Measurements from ENCODE around the gene IDUA. TPM values are rescaled to one million over a fixed set of nuclear protein-coding genes. Genes with fewer than 3 reads are reported as not detected.

IDUA gene
- total RNA-seq, 1 donor from 2014 or later = 25.5 TPM

- H3K4me3 Mint-ChIP-seq (ENCODE audit: low read depth) = no peak overlapping the region
- no peak for DNase-seq (ENCODE audit: low spot score)
- H3K4me1 Mint-ChIP-seq (ENCODE audit: low read depth) = no peaks in the 10 kb centered on the region
- no peaks in the 10 kb centered on the region for H3K36me3 Mint-ChIP-seq (ENCODE audit: low read depth)
- intact Hi-C loops (cut with micrococcal nuclease) = no loop called here
- H3K27me3 Mint-ChIP-seq (ENCODE audit: low read depth) = no peaks in the 10 kb centered on the region
- H3K27ac Mint-ChIP-seq = no peak overlapping the region
- no peaks in the 10 kb centered on the region for H3K9me3 Mint-ChIP-seq
Observed at GRCh38 chr4:951594-952468, 35.0 kb upstream of the IDUA start.

- intact Hi-C loops (cut with micrococcal nuclease) = no loop called here
- Mint-ChIP-seq H3K9me3 (no peaks in the 10 kb centered on the region), H3K4me1 (ENCODE audit: low read depth) (no peaks in the 10 kb centered on the region), H3K36me3 (ENCODE audit: low read depth) (no peaks in the 10 kb centered on the region), H3K27me3 (ENCODE audit: low read depth) (no peaks in the 10 kb centered on the region), H3K27ac (no peak overlapping the region), H3K4me3 (ENCODE audit: low read depth) (no peak overlapping the region)
- DNase-seq (ENCODE audit: low spot score) = no peak
Observed at GRCh38 chr4:952881-953573, 33.8 kb upstream of the IDUA start.

GRCh38 chr4:953574-953915, 33.3 kb upstream of the IDUA start:
- Mint-ChIP-seq H3K4me1 (ENCODE audit: low read depth) (no peaks in the 10 kb centered on the region), H3K36me3 (ENCODE audit: low read depth) (no peaks in the 10 kb centered on the region), H3K27me3 (ENCODE audit: low read depth) (no peaks in the 10 kb centered on the region), H3K4me3 (ENCODE audit: low read depth) (no peak overlapping the region), H3K27ac (no peak overlapping the region), H3K9me3 (no peaks in the 10 kb centered on the region)
- DNase-seq (ENCODE audit: low spot score) = no peak
- intact Hi-C loops (cut with micrococcal nuclease) = no loop called here

- Mint-ChIP-seq H3K9me3 (no peaks in the 10 kb centered on the region), H3K4me1 (ENCODE audit: low read depth) (no peaks in the 10 kb centered on the region), H3K27me3 (ENCODE audit: low read depth) (no peaks in the 10 kb centered on the region), H3K4me3 (ENCODE audit: low read depth) (no peak overlapping the region), H3K27ac (no peak overlapping the region), H3K36me3 (ENCODE audit: low read depth) (no peaks in the 10 kb centered on the region)
- intact Hi-C loops (cut with micrococcal nuclease) = no loop called here
- DNase-seq (ENCODE audit: low spot score) = no peak
Observed at GRCh38 chr4:954211-955020, 32.4 kb upstream of the IDUA start.

GRCh38 chr4:955161-955921, 31.5 kb upstream of the IDUA start:
- H3K36me3 Mint-ChIP-seq (ENCODE audit: low read depth) = no peaks in the 10 kb centered on the region
- DNase-seq (ENCODE audit: low spot score) = no peak
- intact Hi-C loops (cut with micrococcal nuclease) = no loop called here

GRCh38 chr4:955931-956381, 30.9 kb upstream of the IDUA start:
- no peaks in the 10 kb centered on the region for H3K4me1 Mint-ChIP-seq (ENCODE audit: low read depth)
- intact Hi-C loops (cut with micrococcal nuclease) = no loop called here
- no peaks in the 10 kb centered on the region for H3K9me3 Mint-ChIP-seq
- no peaks in the 10 kb centered on the region for H3K27me3 Mint-ChIP-seq (ENCODE audit: low read depth)
- no peak overlapping the region for H3K4me3 Mint-ChIP-seq (ENCODE audit: low read depth)
- no peaks in the 10 kb centered on the region for H3K36me3 Mint-ChIP-seq (ENCODE audit: low read depth)
- H3K27ac Mint-ChIP-seq = no peak overlapping the region
- DNase-seq (ENCODE audit: low spot score) = no peak

More at GRCh38 chr4:955161-955921, 31.5 kb upstream of the IDUA start:
- H3K4me1 Mint-ChIP-seq (ENCODE audit: low read depth) = no peaks in the 10 kb centered on the region
- no peaks in the 10 kb centered on the region for H3K27me3 Mint-ChIP-seq (ENCODE audit: low read depth)
- no peak overlapping the region for H3K4me3 Mint-ChIP-seq (ENCODE audit: low read depth)
- no peaks in the 10 kb centered on the region for H3K9me3 Mint-ChIP-seq
- no peak overlapping the region for H3K27ac Mint-ChIP-seq

- Mint-ChIP-seq H3K27me3 (ENCODE audit: low read depth) (no peaks in the 10 kb centered on the region), H3K36me3 (ENCODE audit: low read depth) (no peaks in the 10 kb centered on the region), H3K9me3 (no peaks in the 10 kb centered on the region), H3K27ac (no peak overlapping the region), H3K4me3 (ENCODE audit: low read depth) (no peak overlapping the region), H3K4me1 (ENCODE audit: low read depth) (no peaks in the 10 kb centered on the region)
- intact Hi-C loops (cut with micrococcal nuclease) = no loop called here
- DNase-seq (ENCODE audit: low spot score) = no peak
Observed at GRCh38 chr4:956531-957230, 30.2 kb upstream of the IDUA start.

GRCh38 chr4:957231-957580, 29.6 kb upstream of the IDUA start:
- no peak for DNase-seq (ENCODE audit: low spot score)
- intact Hi-C loops (cut with micrococcal nuclease) = no loop called here
- Mint-ChIP-seq H3K4me1 (ENCODE audit: low read depth) (no peaks in the 10 kb centered on the region), H3K27ac (no peak overlapping the region), H3K36me3 (ENCODE audit: low read depth) (no peaks in the 10 kb centered on the region), H3K9me3 (no peaks in the 10 kb centered on the region), H3K4me3 (ENCODE audit: low read depth) (no peak overlapping the region), H3K27me3 (ENCODE audit: low read depth) (no peaks in the 10 kb centered on the region)

GRCh38 chr4:957581-958313, 29.1 kb upstream of the IDUA start:
- no peak overlapping the region for H3K4me3 Mint-ChIP-seq (ENCODE audit: low read depth)

GRCh38 chr4:958314-958665, 28.6 kb upstream of the IDUA start:
- Mint-ChIP-seq H3K4me3 (ENCODE audit: low read depth) (no peak overlapping the region), H3K36me3 (ENCODE audit: low read depth) (no peaks in the 10 kb centered on the region), H3K9me3 (no peaks in the 10 kb centered on the region), H3K27ac (no peak overlapping the region), H3K27me3 (ENCODE audit: low read depth) (no peaks in the 10 kb centered on the region), H3K4me1 (ENCODE audit: low read depth) (no peaks in the 10 kb centered on the region)
- intact Hi-C loops (cut with micrococcal nuclease) = no loop called here
- DNase-seq (ENCODE audit: low spot score) = no peak

More at GRCh38 chr4:957581-958313, 29.1 kb upstream of the IDUA start:
- Mint-ChIP-seq H3K4me1 (ENCODE audit: low read depth) (no peaks in the 10 kb centered on the region), H3K36me3 (ENCODE audit: low read depth) (no peaks in the 10 kb centered on the region), H3K27me3 (ENCODE audit: low read depth) (no peaks in the 10 kb centered on the region), H3K9me3 (no peaks in the 10 kb centered on the region), H3K27ac (no peak overlapping the region)
- intact Hi-C loops (cut with micrococcal nuclease) = no loop called here
- DNase-seq (ENCODE audit: low spot score) = no peak

GRCh38 chr4:958696-959337, 28.0 kb upstream of the IDUA start:
- no peak overlapping the region for H3K27ac Mint-ChIP-seq
- intact Hi-C loops (cut with micrococcal nuclease) = no loop called here
- DNase-seq (ENCODE audit: low spot score) = no peak

More at GRCh38 chr4:958696-959337, 28.0 kb upstream of the IDUA start:
- H3K4me3 Mint-ChIP-seq (ENCODE audit: low read depth) = no peak overlapping the region
- H3K27me3 Mint-ChIP-seq (ENCODE audit: low read depth) = no peaks in the 10 kb centered on the region
- H3K4me1 Mint-ChIP-seq (ENCODE audit: low read depth) = no peaks in the 10 kb centered on the region
- no peaks in the 10 kb centered on the region for H3K9me3 Mint-ChIP-seq
- H3K36me3 Mint-ChIP-seq (ENCODE audit: low read depth) = no peaks in the 10 kb centered on the region

All from activated T-helper 2 cell treated with anti-CD3 and anti-CD28 coated beads, Interferon-gamma antibody, Interleukin-2, Interleukin-4, amounts not matched to agents 10 μg/mL and 5 μg/mL and 100 μg/mL, durations not matched to agents 14 hours and 24 hours and 36 hours (primary cell).